CD4-positive, alpha-beta T cell treated with Interleukin-21 for 1 hour (primary cell): ENCODE results near the gene IGF2BP2.
"Not testable (repeated sequence)": the region's sequence is repeated elsewhere in the genome, so short reads cannot be mapped to it uniquely, and the experiment has no call there.

Experiments used
- DNase-seq: peaks from one replicate; pipeline ENCODE4 v3.0.0-alpha.2; 2020

IGF2BP2 gene

DNA sequence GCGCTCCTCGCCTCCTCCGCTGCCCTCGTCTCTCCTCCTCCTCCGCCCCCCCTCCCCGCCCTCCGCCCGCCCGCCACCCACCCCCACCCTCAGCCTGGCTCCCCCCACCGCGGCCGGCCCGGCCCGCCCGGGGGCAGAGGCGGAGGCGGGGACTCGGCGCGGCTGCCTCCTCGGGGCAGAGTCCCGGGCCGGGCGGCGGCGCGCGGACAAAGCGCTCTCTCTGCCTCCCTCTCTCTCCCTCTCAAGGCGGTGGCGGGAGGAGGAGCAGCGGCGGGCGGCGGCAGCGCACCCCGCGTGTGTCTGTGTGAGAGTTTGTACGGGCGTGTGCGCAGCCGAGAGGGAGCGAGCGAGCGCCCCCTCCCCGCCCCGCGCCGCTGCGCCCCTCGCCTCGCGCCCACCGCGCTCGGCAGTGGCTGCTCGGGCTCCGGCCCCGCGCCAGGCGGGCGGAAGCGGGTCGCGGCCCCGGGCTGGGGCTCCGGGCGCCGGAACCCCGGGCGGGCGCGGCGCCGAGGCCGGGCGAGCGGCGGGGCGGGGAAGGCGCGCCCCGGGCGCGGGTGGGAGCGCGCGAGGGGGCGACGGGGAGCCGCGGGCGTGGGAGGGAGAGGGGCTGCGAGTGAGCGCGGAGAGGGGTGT lies at the start of gene IGF2BP2:
Gene IGF2BP2, minus strand, starts transcription at position 37 of the 633 bp plus-strand sequence. CDS start 82 bp downstream, outside the sequence.
- DNase-seq = peak; percentile 41

DNA sequence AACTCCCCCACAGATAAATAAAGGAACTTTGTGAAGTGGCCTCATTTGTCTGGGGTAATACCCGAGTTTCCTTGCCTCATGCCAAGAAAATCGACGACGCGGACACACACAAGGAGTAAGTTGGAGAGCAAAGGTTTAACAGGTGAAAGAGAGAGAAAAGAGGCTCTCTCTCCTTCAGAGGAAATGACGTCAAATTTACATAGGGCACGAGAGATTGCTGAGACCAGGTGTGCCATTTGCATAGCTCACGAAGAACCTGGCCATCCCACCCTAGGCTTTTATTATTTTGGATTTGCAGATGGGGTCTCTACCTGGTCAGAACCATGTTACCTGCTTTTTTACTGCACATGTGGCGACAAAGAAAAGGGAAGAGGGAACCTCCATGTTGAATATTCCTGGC lies 49.3 kb upstream of the IGF2BP2 start:
- no peak for DNase-seq

DNA sequence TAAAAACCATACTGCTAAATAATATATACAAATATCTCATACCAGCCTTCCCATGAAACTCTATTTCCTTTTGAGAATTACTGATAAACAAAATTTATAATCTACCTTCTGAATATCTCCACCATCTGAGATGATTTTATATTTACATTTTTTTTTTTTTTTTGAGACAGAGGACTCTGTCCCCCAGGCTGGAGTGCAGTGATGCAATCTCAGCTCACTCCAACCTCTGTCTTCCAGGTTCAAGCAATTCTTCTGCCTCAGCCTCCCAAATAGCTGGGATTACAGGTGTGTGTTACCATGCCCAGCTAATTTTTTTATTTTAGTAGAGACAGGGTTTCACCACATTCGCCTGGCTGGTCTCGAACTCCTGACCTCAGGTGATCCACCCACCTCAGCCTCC lies 42.8 kb upstream of the IGF2BP2 start:
- DNase-seq = no peak

DNA sequence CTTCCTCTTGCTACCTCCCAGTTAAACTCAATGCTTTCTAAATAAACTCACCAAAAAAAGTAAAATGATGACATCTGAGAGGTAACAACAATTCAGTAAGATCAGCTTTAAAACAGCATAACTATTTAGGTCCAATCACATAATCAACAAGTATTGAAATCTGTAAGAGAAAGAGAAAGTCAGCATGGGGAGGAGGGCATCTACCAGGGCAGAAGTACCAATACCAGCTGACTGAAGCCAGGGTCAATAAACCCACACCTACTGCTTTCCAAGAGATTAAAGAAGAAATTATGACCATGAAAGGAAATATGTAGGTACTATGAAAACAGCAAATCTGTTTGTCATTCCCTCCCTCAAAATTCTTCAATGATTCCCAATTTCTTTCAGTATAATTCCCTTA lies 42.2 kb upstream of the IGF2BP2 start:
- DNase-seq = no peak

DNA sequence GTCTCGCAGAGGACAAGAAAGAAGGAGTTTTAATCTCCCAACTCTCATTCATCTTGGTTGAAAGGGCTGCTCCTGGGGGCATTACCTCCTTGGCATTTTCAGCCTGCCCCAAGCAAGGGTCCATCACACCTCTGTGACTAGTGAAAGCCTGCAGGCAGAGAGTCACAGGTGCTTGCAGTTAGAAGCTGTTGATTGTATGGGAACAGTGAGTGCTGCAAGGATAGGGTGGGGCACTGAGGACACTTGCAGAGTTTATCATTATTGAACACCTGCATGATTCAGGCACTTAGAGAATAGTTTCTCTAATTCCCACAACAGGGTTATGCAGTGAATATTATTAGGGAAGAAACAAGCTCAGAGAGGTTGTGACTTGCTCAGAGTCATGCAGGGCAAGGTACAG lies 41.7 kb upstream of the IGF2BP2 start:
- no peak for DNase-seq

DNA sequence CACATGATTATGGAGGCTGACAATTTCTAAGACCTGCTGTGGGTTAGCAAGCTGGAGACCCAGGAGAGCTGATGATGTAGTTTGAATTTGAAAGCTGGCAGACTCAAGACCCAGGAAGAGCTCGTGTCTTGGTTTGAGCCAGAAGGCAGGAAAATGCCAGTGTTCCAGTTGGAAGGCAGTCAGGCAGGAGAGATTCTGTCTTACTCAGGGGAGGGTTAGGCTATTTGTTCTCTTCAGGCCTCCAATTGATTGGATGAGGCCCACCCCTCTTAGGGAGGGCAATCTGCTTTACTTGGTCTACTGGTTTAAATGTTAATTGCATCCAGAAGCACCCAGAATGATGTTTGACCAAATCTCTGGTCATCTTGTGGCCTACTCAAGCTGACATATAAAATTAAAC lies 40.4 kb upstream of the IGF2BP2 start:
- DNase-seq = no peak

DNA sequence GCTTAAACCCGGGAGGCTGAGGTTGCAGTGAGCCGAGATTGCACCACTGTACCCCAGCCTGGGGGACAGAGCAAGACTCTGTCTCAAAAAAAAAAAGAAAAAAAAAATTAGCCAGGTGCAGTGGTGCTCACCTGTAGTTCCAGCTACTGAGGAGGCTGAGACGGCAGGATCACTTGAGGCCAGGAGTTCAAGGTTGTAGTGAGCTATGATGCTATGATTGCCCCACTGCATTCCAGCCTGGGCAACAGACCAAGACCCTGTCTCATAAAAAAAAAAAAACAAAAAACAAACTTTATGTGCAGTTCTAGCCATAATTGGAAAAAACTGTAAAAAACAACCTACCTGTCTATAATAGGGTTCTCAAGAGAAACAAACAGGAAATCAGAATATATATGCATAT lies 39.9 kb upstream of the IGF2BP2 start:
- no peak for DNase-seq

DNA sequence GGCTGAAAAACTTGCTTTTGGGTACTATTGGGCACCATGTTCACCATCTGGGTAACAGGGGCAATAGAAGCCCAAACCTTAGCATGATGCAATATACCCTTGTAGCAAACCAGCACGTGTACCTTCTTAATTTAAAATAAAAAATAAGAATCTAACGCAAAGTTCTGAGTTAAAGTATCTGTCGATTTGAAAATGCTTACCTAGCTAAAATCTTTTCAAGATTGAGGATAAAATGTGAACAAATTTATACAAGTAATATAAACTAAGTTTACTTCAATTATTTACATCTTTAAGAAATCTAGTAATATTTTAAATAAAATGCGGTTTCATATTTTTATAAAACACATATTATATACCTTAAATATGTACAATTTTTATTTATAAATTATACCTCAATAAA lies 38.1 kb upstream of the IGF2BP2 start:
- no peak for DNase-seq

DNA sequence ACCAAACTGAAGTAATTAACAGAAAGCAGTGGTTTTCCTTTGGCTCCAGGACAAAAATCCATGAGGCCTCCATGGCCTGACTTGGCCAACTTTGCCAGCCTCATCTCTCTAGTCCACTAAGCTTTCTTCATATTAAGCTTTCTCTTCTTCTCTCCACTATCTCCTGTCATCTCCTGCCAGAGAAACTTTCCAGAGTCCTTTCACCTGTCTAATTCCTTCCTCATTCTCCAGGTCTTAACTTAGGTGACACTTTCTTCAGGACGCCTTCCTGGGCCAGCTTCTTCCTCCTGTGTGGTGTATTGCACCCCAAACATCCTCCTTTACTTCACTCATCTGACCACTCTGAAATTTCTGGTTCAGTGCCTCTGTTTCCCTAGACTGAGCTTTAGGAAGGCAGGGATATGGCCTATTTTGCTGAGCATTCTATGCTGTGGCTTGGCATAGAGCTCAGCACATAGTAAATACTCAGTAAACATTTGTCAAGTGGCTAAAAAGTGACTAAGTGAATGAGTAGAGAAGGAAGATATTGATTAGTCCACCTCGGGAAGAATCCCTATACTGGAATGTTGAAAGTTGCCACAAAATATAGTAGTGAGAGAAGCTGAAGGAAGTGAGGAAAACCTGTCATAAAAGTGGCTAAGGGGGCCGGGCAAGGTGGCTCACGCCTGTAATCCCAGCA lies 34.6 kb upstream of the IGF2BP2 start:
- DNase-seq = no peak

DNA sequence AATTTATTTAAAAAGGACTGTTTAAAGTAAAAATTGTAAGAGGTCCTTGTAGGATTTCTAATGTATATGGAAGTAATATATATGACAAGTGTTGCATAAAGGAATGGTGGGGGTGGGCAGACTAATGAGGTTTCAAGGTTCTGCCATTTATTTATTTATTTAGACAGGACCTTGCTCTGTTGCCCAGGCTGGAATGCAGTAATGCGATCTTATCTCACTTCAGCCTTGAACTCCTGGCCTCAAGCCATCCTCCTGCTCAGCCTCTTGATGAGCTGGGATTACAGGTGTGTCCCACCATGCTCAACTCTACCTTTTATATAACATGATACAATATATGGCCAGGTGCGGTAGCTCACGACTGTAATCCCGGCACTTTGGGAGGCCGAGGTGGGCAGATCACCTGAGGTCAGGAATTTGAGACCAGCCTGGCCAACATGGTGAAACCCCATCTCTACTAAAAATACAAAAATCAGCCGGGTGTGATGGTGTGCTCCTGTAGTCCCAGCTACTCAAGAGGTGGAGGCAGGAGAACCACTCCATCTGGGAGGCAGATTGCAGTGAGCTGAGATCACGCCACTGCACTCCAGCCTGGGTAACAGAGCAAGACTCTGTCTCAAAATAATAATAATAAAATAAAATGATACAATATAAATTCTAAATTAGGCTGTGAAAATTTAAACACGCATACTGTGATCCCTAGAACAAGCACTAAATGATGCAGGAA lies 33.8 kb upstream of the IGF2BP2 start:
- no peak for DNase-seq

DNA sequence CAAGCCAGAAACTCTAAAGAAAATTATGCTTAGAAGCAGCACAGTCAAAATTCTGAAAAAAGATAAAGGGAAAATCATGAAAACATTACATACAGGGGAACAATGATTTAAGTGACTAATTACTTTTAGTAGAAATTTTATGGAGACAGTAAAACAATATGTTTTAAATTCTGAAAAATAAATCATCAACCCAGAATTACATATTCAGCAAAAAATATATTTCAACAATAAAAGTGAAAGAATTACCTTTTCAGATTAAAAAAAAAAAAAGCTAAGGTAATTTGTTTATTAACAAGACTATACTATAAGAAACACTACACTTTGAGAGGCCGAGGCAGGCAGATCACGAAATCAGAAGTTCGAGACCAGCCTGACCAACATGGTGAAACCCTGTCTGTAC lies 32.4 kb upstream of the IGF2BP2 start:
- no peak for DNase-seq

DNA sequence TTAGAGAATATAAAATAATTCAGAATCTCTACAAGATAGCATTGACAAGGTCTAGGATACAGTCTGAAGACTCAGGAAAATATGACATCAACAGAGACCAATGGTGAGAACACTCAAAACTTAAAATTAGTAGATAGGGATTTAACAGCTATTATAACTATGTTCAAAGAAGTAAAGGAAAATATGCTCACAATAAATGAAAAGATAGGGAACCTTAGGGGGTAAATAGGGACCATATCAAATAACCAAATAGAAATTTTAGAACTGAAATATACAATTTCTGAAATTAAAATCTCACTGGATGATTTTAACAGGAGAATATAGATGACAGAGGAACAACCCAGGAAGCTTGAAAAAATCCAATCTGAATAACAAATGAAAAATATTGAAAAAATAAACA lies 31.8 kb upstream of the IGF2BP2 start:
- no peak for DNase-seq

DNA sequence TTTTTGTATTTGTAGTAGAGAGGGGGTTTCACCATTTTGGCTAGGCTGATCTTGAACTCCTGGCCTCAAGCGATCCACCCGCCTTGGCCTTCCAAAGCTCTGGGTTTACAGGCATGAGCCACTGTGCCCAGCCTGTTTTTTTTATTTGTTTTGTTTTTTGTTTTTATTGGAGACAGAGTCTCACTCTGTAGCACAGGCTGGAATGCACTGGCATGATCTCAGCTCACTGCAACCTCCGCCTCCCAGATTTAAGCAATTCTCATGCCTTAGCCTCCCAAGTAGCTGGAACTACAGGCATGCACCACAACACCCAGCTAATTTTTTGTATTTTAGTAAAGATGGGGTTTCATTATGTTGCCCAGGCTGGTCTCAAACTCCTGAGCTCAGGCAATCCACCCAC lies 28.9 kb upstream of the IGF2BP2 start:
- not testable (repeated sequence) for DNase-seq

DNA sequence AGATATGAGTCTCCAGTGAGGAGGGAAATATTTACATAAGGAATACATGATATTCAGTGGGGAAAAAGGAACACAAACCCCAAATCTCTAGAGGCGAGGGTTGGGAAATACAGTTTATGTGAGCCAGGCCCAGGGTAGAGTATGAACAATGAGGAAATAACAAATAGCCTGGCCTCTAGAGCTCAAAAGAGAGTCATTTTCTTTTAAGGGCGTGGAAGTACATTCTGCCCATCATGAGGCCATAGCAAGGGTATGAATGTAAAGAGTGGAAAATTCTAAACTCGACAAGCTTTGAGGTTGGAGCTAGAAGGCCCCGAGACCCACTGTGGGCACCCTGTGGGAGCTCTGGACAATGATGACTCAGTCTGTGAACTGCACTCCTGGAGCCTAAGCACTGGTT lies 27.8 kb upstream of the IGF2BP2 start:
- no peak for DNase-seq

DNA sequence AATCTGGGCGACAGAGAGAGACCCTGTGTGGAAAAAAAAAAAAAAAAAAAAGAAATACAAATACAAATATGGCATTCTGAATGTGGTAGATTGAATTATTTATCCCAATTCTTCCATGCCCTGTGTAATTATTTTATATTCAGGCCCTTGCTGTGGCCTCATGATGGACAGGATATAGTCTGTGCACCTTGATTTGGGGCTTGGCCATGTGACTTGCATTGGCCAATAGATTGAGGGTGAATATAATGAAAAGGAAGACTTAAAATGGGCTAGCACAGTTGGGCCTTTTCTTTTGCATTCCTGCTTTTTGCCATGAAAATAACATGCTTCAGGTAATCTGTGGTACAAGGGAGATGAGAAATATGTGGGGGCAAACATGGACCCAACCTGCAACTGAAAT lies 27.1 kb upstream of the IGF2BP2 start:
- no peak for DNase-seq

DNA sequence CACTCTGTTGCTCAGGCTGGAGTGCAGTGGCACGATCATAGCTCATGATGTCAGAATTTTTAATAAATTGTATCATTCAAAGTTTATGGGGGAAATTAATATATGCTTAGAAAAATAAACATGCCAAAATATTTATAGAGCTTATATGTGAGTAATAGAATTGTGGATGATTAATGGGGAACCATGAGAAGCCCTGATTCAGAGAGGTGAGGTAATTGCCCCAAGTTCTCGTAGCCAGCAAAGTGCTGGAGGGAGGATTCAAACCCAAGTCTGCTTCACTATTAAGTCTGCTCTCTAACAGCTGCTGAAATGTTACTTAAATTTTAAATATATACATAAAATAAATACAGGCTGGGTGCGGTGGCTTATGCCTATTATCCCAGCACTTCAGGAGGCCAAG lies 26.2 kb upstream of the IGF2BP2 start:
- no peak for DNase-seq

DNA sequence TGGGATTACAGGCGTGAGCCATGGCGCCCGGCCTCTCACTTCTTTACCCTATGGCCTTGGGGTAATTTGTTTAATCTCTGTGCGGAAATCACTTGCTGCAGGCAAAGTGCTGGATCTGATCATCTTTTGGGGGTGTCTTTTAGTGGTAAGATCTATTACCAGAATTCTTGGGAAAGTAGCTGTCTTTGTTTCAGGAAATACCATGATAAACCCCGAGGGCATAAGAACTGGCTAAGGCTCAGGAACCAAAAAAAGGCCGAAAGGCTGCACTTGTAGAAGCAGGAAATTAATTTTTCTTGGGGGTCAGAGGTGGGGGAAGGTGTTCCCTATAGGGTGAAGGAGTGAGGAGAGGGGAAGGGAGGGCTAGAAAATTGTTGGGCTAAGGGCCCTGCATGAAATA lies 22.7 kb upstream of the IGF2BP2 start:
- no peak for DNase-seq

DNA sequence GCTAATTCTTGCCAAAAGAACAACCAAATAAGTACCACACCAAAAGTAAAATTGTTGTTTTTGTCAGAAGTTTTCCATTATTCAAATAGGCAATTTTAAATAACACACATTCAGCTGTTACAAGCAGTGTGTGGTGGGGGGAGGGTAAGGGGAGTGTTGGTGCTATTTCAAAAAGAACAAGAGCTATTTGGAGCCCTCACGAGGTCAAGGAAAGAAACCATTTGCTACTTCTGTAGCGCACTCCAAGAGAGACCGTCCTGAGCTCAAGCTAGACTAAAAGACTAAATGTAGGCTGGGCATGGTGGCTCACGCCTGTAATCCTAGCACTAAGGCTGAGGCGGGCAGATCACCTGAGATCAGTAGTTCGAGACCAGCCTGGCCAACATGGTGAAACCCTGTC lies 21.2 kb upstream of the IGF2BP2 start:
- DNase-seq = no peak

DNA sequence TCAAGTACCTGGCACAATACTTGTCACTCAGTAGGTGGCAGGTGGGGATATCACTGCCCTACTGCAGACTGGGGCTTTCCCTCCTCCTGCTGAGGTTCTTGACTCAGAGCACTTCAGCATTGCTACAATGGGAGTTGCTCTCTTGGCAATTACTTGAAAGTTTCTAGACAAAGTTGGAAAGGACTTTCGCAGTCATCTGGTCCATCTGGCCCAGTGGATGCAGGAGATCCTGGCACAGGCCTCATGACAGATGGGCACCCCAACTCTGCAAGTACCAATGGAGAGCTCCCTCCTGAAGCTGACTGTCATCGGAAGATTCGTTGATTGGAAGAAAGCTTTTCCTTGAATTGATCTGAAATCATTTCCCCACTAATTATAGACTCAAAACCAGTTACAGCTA lies 19.2 kb upstream of the IGF2BP2 start:
- DNase-seq = no peak

DNA sequence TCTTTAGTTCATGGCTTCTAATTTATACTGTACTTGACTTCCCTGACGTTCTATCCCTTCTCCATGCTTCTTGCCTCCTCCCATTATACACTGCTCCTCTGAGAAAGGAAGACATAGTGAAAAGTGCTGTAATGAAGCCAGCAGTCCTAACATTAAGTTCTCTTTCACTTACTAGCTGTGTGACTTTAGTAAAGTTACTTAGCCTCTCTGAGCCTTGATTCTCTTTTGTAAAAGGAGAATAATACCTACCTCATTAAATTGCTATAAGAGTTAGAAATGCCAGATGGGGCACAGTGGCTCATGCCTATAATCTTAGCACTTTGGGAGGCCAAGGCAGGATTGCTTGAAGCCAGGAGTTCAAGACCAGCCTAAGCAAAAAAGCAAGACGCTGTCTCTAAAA lies 18.8 kb upstream of the IGF2BP2 start:
- DNase-seq = no peak

DNA sequence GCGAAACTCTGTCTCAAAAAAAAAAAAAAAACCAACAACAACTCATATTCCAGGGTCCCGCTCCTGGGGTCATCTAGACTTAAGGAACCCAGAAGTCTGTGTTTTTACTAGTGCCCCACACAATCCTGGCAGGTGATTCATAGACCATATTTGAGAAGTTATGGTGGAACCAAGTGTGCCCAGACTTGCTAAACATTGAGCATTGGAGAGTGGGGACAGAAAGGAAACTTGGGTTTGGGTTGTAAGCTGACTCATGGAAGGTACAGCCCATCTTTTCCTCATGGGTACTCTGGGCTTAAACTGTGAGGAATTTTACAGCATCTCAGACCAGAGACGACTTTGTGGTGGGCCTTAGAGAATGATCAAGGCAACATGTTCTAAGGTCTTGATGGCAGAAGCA lies 18.3 kb upstream of the IGF2BP2 start:
- no peak for DNase-seq

DNA sequence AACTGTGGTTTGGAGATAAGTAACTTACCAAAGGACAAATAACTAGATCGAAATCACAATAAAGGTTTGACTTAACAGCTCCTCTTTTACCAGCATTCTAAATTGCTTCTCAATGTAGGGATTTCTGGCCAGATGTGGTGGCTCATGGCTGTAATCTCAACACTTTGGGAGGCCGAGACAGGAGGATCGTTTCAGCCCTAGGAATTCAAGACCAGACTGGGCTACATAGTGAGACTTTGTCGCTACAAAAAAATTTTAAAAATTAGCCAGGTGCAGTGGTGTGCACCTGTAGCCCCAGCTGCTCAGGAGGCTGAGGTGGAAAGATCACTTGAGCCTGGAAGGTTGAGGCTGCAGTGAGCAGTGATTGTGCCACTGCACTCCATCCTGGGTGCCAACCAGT lies 17.4 kb upstream of the IGF2BP2 start:
- no peak for DNase-seq

DNA sequence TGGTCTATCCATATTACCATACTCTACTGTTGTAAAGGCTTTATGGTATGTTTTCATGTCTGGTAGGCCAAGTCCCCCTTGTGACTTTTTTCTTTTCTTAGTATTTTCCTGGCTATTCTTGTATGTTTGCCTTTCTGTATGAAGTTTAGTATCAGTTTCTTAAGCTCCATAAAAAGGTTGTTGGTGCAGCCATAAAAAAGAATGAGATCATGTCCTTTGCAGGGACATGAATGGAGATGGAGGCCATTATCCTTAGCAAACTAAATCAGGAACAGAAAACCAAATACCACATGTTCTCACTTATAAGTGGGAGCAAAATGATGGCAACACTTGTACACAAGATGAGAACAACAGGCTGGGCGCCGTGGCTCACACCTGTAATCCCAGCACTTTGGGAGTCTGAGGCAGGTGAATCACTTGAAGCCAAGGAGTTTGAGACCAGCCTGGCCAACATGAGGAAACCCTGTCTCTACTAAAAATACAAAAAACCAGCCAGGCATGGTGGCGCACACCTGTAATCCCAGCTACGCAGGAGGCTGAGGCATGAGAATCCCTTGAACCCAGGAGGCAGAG lies 13.7 kb upstream of the IGF2BP2 start:
- not testable (repeated sequence) for DNase-seq

DNA sequence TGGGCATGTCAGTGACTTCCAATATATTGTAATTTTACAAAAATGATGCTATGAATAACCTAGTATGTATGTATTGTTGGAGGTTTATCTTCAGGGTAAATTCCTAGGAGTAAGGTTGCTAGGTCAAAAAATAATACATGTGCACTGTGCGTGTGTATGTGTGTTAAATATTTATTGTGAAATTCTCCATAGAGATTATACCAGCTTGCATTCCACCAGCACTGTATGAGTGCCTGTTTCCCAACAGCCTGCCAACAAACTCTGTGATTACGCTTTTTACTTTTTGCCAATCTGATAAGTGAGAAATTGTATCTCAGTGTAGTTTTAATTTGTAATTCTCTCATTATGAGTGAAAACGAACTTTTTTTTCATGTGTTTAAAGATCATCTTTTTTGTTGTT lies 12.6 kb upstream of the IGF2BP2 start:
- no peak for DNase-seq
